Left lung (tissue), 10 donors: ENCODE measurements around the gene HSPA4. TPM values are rescaled to one million over a fixed set of nuclear protein-coding genes. Genes with fewer than 3 reads are reported as not detected.

Source experiments
- ATAC-seq: fragments of 200-7000 bp; cut with Tn5 transposase; one replicate; pipeline ENCODE4 v1.9.1; 2020; ENCODE audit warnings: moderate library complexity
- DNase-seq, 4 donors: peaks; one replicate each; pipeline ENCODE4 v3.0.0-alpha.2; 2013 to 2020
- H3K27ac ChIP-seq, 2 donors: fragments of 200-600 bp; sonication (generic) in 1 of 2; one replicate each; pipeline versions ENCODE4 v1.5.0 to v1.8.0; 2020 to 2021
- H3K27me3 ChIP-seq, 2 donors: fragments of 200-600 bp; sonication (generic) in 1 of 2; one replicate each; pipeline versions ENCODE4 v1.5.0 to v1.8.0; 2020 to 2021
- H3K36me3 ChIP-seq, 2 donors: fragments of 200-600 bp; sonication (generic) in 1 of 2; one replicate each; pipeline versions ENCODE4 v1.5.0 to v1.8.0; 2020 to 2021
- H3K4me1 ChIP-seq, 2 donors: fragments of 200-600 bp; one replicate each; pipeline ENCODE4 v1.8.0; 2021
- H3K4me3 ChIP-seq, 2 donors: fragments of 200-600 bp; sonication (generic) in 1 of 2; one replicate each; pipeline versions ENCODE4 v1.5.0 to v1.8.0; 2020 to 2021; ENCODE audit warnings: mild to moderate bottlenecking in 1 of 2
- H3K9me3 ChIP-seq, 2 donors: fragments of 200-600 bp; sonication (generic) in 1 of 2; one replicate each; pipeline versions ENCODE4 v1.5.0 to v1.8.0; 2020 to 2021
- CTCF ChIP-seq, 2 donors: fragments of 200-600 bp; sonication (generic) in 1 of 2; IDR thresholded peaks; one replicate each; pipeline versions ENCODE4 v1.5.0 to v1.8.0; 2021; ENCODE audit warnings: antibody characterized with exemption in 2 of 2
- intact Hi-C, 2 donors: fragments of 100-400 bp; cut with DNase I; formaldehyde crosslinking; loops; one replicate each; pipeline versions ENCODE4 v1.11.2 to v1.14.2; 2022
- polyA plus RNA-seq, 6 donors: library from polyadenylated mRNA; unstranded; fragments of 120-200 nt; gene quantifications; one replicate each; pipeline ENCODE4 v1.2.1, GENCODE V29; 2013; ENCODE audit not compliant: insufficient read length in 6 of 6
- total RNA-seq, 2 donors: library from RNA; stranded (reverse); fragmentation: NEBNext Ultra II Directional; extraction: Animal tissue kit (Norgen Biotek cat#: 25700); gene quantifications; one replicate each; pipeline ENCODE4 v1.2.1, GENCODE V29; 2021
- donor health status: DM: no; HTN: yes; CAD: no.
- donor health status: DM: no; HTN: no; CAD: no.

The HSPA4 gene
- total and polyA plus RNA-seq, 8 donors, result 85.5 to 109 (median 91.2) TPM

- no peak for TF ChIP-seq CTCF (IDR thresholded peaks at IDR 0.05)
- no peaks in the 10 kb centered on the region for H3K27me3 ChIP-seq
- no peaks in the 10 kb centered on the region for H3K9me3 ChIP-seq
- peaks cover 0 to 57% of the 10 kb centered on the region in 2 donors for H3K36me3 ChIP-seq
- DNase-seq (peak in 1 of 4 donors; percentile 34), ATAC-seq (peak; percentile 49)
- intact Hi-C loops, result no loop called here
- H3K4me3 ChIP-seq, result no peak overlapping the region
- H3K27ac ChIP-seq, result no peak overlapping the region
- H3K4me1 ChIP-seq, result peaks cover 0 to 32% of the 10 kb centered on the region in 2 donors
These were observed 13.7 kb downstream of the HSPA4 start for GRCh38 chr5:133065471-133065870.

- intact Hi-C loops, result no loop called here
These were observed 14.2 kb downstream of the HSPA4 start for GRCh38 chr5:133066045-133066444.

GRCh38 chr5:133072021-133072420, 20.2 kb downstream of the HSPA4 start:
- H3K36me3 ChIP-seq, result peaks cover 0 to 91% of the 10 kb centered on the region in 2 donors
- TF ChIP-seq CTCF (IDR thresholded peaks at IDR 0.05), result no peak
- no peak overlapping the region for H3K4me3 ChIP-seq
- no peaks in the 10 kb centered on the region for H3K4me1 ChIP-seq
- intact Hi-C loops, result no loop called here
- ATAC-seq (no peak), DNase-seq (no peak)
- H3K9me3 ChIP-seq, result no peaks in the 10 kb centered on the region
- no peaks in the 10 kb centered on the region for H3K27me3 ChIP-seq
- H3K27ac ChIP-seq, result no peak overlapping the region

More at GRCh38 chr5:133066045-133066444, 14.2 kb downstream of the HSPA4 start:
- DNase-seq, result no peak
- no peaks in the 10 kb centered on the region for H3K9me3 ChIP-seq
- peaks cover 0 to 63% of the 10 kb centered on the region in 2 donors for H3K36me3 ChIP-seq
- ATAC-seq, result no peak
- no peaks in the 10 kb centered on the region for H3K27me3 ChIP-seq
- H3K27ac ChIP-seq, result no peak overlapping the region
- no peak for TF ChIP-seq CTCF (IDR thresholded peaks at IDR 0.05)
- H3K4me3 ChIP-seq, result no peak overlapping the region
- peaks cover 0 to 31% of the 10 kb centered on the region in 2 donors for H3K4me1 ChIP-seq

GRCh38 chr5:133075572-133076536, 24.0 kb downstream of the HSPA4 start:
- H3K27ac ChIP-seq, result no peak overlapping the region
- no peaks in the 10 kb centered on the region for H3K4me1 ChIP-seq
- no peaks in the 10 kb centered on the region for H3K27me3 ChIP-seq
- intact Hi-C loops, result no loop called here
- no peaks in the 10 kb centered on the region for H3K9me3 ChIP-seq
- H3K36me3 ChIP-seq, result peaks cover 0 to 69% of the 10 kb centered on the region in 2 donors
- ATAC-seq (no peak), DNase-seq (no peak)
- no peak for TF ChIP-seq CTCF (IDR thresholded peaks at IDR 0.05)
- no peak overlapping the region for H3K4me3 ChIP-seq

GRCh38 chr5:133079048-133079447, 27.2 kb downstream of the HSPA4 start:
- no peak for ATAC-seq
- H3K4me3 ChIP-seq, result no peak overlapping the region
- H3K27me3 ChIP-seq, result no peaks in the 10 kb centered on the region
- no peak for DNase-seq
- intact Hi-C loops, result no loop called here
- no peaks in the 10 kb centered on the region for H3K4me1 ChIP-seq
- peaks cover 0 to 64% of the 10 kb centered on the region in 2 donors for H3K36me3 ChIP-seq
- H3K9me3 ChIP-seq, result no peaks in the 10 kb centered on the region
- H3K27ac ChIP-seq, result no peak overlapping the region
- TF ChIP-seq CTCF (IDR thresholded peaks at IDR 0.05), result no peak
